Testis (tissue), 3 donors: ENCODE results near the gene NIF3L1. TPM values are rescaled to one million over a fixed set of nuclear protein-coding genes. Genes with fewer than 3 reads are reported as not detected.
A peak's percentile ranks its signal among the peaks of the same experiment; 100 is the strongest.

Experiments used
- DNase-seq: peaks from one replicate; pipeline ENCODE4 v3.0.0-alpha.2; 2019
- H3K27ac ChIP-seq, 2 donors: fragments of 200-600 bp; sonication (generic); one replicate each; pipeline ENCODE4 v1.5.1; 2019
- H3K27me3 ChIP-seq: fragments of 200-600 bp; sonication (generic); one replicate; pipeline ENCODE4 v1.5.1; 2019
- H3K36me3 ChIP-seq: fragments of 200-600 bp; sonication (generic); one replicate; pipeline ENCODE4 v1.5.1; 2017; ENCODE audit warnings: low read depth; ENCODE audit errors: missing control alignments
- H3K4me1 ChIP-seq: fragments of 200-600 bp; sonication (generic); one replicate; pipeline ENCODE4 v1.5.1; 2019
- H3K4me3 ChIP-seq, 2 donors: fragments of 200-600 bp; sonication (generic); one replicate each; pipeline ENCODE4 v1.5.1; 2017 to 2019
- H3K9me3 ChIP-seq: fragments of 200-600 bp; sonication (generic); one replicate; pipeline ENCODE4 v1.5.1; 2017
- CTCF ChIP-seq, 3 experiments: fragments of 450-650 bp in 2 of 3; fragments of 200-600 bp in 1 of 3; sonication (generic) in 1 of 3; IDR thresholded peaks; one replicate each; pipeline ENCODE4 v1.5.1; 2016 to 2019; ENCODE audit warnings: antibody characterized with exemption in 3 of 3, mild to moderate bottlenecking in 2 of 3, moderate library complexity in 1 of 3
- POLR2A ChIP-seq: fragments of 450-650 bp; IDR thresholded peaks from one replicate; pipeline ENCODE4 v1.6.1; 2017; ENCODE audit warnings: antibody characterized with exemption, mild to moderate bottlenecking, moderate library complexity
- WGBS, 2 donors: methylation state at CpG; one replicate each; pipeline ENCODE4 v1.1.5; 2018; 5-methylcytosine and 5-hydroxymethylcytosine counted together
- intact Hi-C: fragments of 100-400 bp; cut with DNase I; formaldehyde crosslinking; loops from one replicate; pipeline ENCODE4 v1.15.1; 2023; ENCODE audit warnings: low total_unique reads
- polyA plus RNA-seq: library from polyadenylated mRNA; stranded (reverse); fragments of 350-450 nt; fragmentation: Illumina TruSeq; extraction: RNeasy Lipid Tissue Mini Kit (QIAGEN cat#74804); gene quantifications from one replicate; pipeline ENCODE4 v1.2.3, GENCODE V29; 2014; ENCODE audit warnings: low read depth, low replicate concordance; ENCODE audit not compliant: insufficient read depth
- total RNA-seq, 2 donors: library from RNA; depleted of rRNA; stranded (reverse); fragments of >200 nt; gene quantifications; one replicate each; pipeline ENCODE4 v1.2.3, GENCODE V29; 2016

Gene NIF3L1
- total and polyA plus RNA-seq, 3 donors from 2014 or later, result 36.1 to 45.9 (median 36.1) TPM

GRCh38 chr2:200845194-200845593 is 44.0 kb upstream of the NIF3L1 start:
- TF ChIP-seq CTCF (IDR thresholded peaks at IDR 0.05), result no peak
- TF ChIP-seq POLR2A, result no peak
- H3K36me3 ChIP-seq, result no peaks in the 10 kb centered on the region
- no peaks in the 10 kb centered on the region for H3K4me1 ChIP-seq
- intact Hi-C loops, result no loop called here
- no peak overlapping the region for H3K27ac ChIP-seq
- 90 to 95% methylated on average over 4 to 5 of the region's 5 CpGs for WGBS, 2 donors
- no peak for DNase-seq
- H3K27me3 ChIP-seq, result no peaks in the 10 kb centered on the region
- no peaks in the 10 kb centered on the region for H3K9me3 ChIP-seq
- no peak overlapping the region for H3K4me3 ChIP-seq

DNA sequence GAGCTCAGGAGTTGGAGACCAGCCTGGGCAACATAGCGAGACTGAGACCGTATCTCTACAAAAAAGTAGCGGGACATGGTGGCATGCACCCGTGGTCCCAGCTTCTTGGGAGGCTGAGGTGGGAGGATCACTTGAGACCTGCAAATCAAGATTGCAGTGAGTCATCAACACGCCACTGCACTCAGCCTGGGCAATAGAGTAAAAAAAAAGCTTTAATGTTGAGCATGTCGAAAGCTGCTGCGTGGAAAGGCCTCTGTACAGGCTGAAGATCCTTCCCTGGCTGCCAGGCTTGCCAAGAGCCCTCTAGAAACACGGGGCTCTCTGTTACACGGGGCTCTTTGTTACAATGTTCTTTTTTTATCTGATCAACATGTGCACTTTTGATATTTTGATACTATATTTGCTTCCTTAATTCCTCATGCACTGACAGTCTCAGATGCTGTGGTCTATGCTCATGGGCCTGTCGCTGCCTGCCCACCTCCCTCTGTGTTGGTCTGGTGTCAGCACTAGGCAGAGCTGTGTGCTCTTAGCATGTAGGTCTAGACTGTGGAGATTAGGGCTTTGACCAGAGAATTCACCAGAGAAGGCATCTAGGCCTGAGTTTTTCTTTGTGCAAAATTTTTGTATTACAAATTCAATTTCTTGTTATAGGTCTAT is 43.4 kb upstream of the NIF3L1 start:
- H3K36me3 ChIP-seq, result no peaks in the 10 kb centered on the region
- intact Hi-C loops, result no loop called here
- H3K27me3 ChIP-seq, result no peaks in the 10 kb centered on the region
- WGBS, 2 donors, result 67 to 68% methylated on average over 10 of the region's 10 CpGs
- no peak for TF ChIP-seq POLR2A
- no peak for TF ChIP-seq CTCF (IDR thresholded peaks at IDR 0.05)
- peak; percentile 79 for DNase-seq
- no peak overlapping the region for H3K27ac ChIP-seq
- H3K4me3 ChIP-seq, result no peak overlapping the region
- no peaks in the 10 kb centered on the region for H3K4me1 ChIP-seq
- H3K9me3 ChIP-seq, result no peaks in the 10 kb centered on the region

- no peaks in the 10 kb centered on the region for H3K9me3 ChIP-seq
- H3K27ac ChIP-seq, result no peak overlapping the region
- DNase-seq, result no peak
- intact Hi-C loops, result no loop called here
- H3K36me3 ChIP-seq, result no peaks in the 10 kb centered on the region
- no peak overlapping the region for H3K4me3 ChIP-seq
- H3K4me1 ChIP-seq, result no peaks in the 10 kb centered on the region
- H3K27me3 ChIP-seq, result no peaks in the 10 kb centered on the region
- TF ChIP-seq POLR2A (no peak), CTCF (IDR thresholded peaks at IDR 0.05) (no peak)
These were observed 41.9 kb upstream of the NIF3L1 start for GRCh38 chr2:200847269-200847668.

GRCh38 chr2:200847939-200848338 is 41.2 kb upstream of the NIF3L1 start:
- H3K36me3 ChIP-seq, result no peaks in the 10 kb centered on the region
- DNase-seq, result no peak
- H3K4me3 ChIP-seq, result no peak overlapping the region
- H3K4me1 ChIP-seq, result no peaks in the 10 kb centered on the region
- intact Hi-C loops, result no loop called here
- WGBS, 2 donors, result 92% methylated on average over 4 of the region's 4 CpGs
- TF ChIP-seq POLR2A (no peak), CTCF (IDR thresholded peaks at IDR 0.05) (no peak)
- no peaks in the 10 kb centered on the region for H3K27me3 ChIP-seq
- H3K9me3 ChIP-seq, result no peaks in the 10 kb centered on the region
- no peak overlapping the region for H3K27ac ChIP-seq
